Frontal cortex (tissue), 4 donors: Measurements from ENCODE around the gene GAK. TPM values are rescaled to one million over a fixed set of nuclear protein-coding genes. Genes with fewer than 3 reads are reported as not detected.

Experiments
- DNase-seq, 2 donors: peaks; one replicate each; pipeline ENCODE4 v3.0.0; 2012; ENCODE audit warnings: low spot score in 2 of 2
- FAIRE-seq: peaks from 2 replicates; lab custom pipeline; 2012; peaks lifted over from hg19 to GRCh38; lab: Jason Lieb, UNC
- total RNA-seq: library from RNA; depleted of rRNA; stranded (reverse); fragments of >200 nt; gene quantifications from one replicate; pipeline ENCODE4 v1.2.3, GENCODE V29; 2014
- donor health status: control.
- donor health status: control.
- donor health status: control.

Gene GAK
- total RNA-seq, 1 donor from 2014 or later: 38.3 TPM

DNA sequence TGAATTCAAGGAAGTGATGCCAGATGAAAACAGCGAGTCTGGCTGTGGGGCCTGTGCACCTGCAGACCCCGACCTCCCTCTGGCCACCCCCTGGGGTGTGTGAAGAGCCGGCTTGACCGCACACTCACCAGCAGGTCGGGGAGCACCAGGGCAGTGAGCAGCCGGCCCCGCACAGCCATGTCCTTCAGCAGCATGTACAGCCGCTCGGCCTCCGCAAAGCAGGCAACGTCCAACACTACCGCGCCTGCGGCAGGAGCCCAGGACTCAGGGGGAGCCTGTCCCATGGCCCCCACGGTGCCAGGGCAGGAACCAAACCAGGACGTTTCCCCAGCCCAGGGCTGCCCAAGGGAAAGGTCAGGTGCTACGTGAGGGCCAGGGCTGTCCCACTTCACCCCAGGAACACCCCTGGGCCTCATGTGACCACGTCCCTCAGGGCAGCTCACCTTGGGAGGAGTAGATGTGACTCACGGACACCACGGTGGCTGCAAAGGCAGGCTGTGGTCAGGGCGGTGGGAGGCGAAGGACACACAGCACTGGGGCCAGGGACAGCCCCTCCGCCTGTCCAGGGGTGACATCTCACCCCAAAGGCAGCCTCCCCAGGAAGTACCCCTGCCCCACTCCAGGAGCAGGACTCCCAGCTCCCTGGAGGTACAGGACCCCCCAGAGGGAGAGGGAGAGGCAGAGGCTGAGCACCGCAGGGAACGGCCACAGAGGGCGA lies 33.1 kb upstream of the GAK start:
- FAIRE-seq (no peak), DNase-seq (no peak)

DNA sequence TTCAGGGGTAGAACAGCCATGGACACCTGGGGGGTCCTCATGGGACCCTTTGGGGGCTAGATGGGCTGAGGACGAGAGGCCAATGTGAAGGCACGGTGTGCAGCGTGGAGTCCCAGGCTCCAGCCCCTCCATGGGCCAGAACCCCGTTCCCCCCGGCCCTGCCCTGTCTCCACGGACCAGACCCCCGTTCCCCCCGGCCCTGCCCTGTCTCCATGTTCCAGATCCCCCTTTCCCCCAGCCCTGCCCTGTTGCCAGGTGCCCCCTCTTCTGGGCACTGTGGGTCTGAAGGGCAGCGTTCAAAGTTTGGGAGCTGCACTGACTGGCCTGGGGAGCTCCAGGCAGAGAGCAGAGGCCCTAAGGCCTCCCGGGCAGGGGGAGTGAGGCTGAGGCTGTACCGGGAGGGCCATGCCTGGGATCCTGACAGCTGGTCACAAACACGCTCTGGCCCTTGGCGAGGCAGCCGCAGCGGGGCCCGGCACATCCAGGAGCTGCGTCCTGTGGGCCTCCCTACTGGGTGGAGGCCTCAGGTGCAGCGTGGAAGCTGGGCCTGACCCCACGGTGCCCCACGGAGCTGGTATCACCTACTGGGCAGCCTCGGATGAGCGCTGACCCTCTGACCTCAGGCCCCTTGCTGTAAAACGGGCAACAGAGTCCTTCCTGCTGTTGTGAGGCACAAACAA lies 32.4 kb upstream of the GAK start:
- DNase-seq: no peak
- FAIRE-seq: no peak

DNA sequence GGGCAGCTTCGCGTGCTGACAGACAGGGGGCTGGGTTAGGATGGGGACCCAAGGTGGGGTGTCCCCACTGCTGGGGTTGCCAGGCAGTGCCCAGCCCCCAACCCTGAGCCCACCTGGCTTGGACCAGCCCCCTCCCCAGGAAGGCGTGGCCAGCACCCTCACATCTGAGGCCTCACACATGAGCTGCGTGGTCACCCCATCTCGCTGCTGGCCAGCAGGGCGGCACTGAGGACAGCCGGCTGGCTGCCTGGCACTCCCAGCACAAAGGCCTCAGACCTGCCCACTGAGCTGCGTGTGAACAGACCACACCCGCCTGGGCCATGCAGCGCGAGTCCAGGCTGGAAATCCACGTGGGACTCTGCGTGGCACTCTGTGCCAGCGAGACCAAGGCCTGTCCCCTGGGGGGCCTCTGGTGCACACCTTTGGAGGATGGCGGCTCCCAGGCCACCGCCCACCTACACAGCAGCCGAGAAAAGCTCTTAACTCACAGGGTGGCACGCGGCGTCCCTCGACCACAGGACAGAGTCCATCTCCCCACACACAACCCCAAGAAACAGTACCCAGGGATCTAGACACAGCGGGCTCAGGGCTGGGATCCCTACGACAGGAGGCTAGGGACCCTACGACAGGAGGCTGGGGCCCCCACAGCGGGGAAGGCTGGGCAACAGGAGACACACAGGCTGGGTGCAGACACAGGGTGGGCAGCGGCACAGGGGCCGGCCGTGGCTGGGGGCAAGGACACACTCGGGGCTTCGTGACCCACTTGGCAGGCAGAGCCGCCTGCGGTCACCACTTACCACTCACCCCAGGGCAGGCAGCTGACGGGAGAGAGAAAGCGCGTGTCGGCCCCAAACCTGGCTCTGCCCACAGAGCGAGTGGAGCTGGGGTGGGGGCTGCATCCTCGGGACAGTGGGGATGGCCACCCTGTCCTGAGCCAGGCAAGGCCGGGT lies 31.4 kb upstream of the GAK start:
- FAIRE-seq: no peak

DNA sequence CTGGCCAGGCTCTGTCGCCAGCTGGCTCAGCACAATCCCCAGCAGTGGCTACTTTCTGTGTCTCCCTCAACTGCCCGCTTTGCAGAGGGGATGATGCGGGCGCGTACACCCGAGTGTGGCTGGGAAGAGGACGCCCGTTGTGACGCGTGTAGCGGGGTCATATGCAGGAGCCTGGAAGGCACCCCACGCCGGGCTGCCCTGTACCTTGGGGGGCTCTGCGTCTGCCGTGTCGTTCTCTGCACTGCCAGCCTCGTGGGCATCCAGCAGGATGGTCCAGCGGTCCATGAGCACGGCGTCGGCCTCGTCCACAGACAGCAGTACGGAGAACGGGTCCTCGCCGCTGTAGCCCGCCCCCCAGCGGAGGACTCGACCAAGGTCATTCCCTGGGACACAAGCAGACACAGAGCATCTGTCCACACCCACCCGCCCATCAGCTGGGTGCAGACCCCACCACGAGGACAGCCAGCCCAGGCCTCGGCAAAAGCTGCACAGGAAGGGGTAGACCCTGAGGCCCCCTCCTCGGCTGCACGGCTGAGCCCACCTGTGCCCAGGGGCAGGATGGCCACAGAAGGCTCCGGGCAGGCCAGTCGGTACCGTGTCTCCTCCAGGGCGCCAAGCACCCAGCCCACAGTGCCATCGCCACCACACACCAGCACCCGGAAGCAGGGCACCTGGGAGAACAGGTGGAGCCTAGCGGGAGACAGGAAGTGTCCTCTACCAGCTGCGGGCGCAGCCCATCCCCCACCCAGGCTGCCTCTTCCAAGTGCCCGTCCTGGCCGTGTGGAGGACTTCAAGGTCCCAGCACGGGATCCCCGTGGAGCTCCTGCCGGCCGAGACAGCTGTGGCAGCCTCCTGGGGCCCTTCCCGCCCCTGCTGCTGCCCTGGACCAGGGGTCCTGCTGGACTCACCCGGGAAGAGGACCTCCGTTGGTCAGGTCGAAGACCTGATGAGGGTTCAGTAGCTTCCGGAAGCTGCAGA lies 30.4 kb upstream of the GAK start:
- FAIRE-seq (no peak), DNase-seq (no peak)

More for the DNA sequence above, 31.4 kb upstream of the GAK start:
- no peak for DNase-seq

DNA sequence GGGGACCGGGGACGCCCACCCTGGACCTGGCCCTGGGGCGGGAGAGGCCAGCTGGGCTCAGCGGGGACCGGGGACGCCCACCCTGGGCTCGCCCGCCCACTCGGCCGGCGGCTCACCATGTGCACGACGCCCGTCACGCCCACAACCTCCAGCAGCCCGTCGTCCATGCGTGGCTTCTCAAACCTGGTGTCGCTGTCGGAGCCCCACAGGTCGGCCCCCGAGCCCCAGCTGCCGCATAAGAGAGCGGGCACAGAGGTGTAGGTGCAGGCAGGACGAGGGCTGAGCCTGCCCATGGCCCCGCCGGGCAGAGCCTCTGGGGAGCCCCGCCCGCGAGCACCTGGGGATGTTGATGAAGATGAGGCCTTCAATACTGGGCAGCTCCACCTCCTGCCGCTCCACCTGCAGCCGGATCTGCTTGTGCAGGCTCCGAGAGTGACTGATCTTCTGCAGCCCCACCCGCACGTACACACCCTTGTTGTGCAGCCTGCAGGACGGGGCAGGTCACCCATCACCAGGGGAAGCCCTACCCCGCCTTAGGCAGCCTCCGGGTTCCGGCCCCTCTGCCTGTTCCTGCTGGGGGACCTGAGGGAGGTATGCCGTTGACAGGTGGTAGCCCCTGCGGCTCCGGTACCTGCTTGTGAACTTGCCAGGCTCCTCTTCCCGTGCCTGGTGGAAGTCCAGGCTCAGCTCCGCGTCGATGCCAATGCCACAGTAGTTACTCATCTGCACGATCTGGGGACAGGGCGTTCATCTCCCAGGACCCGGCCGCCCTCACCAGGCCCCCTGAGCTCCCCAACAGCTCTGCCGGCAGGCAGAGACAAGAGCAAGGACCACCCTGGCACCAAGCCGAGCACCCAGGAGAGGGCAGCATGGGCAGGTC lies 29.5 kb upstream of the GAK start:
- no peak for FAIRE-seq

DNA sequence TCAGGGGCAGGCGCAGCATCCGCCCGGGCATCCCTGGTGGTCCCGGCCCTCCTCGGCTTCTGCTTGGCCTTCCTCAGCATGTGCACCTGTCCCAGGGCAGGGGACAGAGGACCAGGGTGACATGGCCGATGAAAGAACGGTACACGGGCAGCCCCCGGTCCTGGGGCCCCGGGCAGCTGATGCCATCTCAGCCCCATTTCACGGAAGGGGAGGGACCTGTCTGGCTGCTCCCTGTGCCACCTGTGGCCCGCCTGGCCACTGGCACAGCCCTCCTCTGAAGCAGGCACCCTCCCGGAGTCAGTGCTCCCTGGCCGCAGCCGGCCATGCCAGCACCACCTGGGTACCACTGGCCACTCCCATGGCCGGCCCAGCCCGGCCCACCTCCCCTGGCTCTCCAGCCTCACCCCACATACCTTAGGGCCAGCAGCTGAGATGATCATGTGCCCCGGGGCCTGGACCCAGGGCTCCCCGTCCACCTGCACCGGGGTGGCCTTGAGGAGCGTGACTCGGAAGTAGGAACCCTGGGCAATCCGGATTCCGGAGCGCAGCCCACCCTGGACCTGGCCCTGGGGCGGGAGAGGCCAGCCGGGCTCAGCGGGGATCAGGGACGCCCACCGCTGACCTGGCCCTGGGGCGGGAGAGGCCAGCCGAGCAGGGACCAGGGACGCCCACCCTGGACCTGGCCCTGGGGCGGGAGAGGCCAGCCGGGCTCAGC lies 28.7 kb upstream of the GAK start:
- DNase-seq (no peak), FAIRE-seq (no peak)

More for the DNA sequence above, 29.5 kb upstream of the GAK start:
- no peak for DNase-seq

DNA sequence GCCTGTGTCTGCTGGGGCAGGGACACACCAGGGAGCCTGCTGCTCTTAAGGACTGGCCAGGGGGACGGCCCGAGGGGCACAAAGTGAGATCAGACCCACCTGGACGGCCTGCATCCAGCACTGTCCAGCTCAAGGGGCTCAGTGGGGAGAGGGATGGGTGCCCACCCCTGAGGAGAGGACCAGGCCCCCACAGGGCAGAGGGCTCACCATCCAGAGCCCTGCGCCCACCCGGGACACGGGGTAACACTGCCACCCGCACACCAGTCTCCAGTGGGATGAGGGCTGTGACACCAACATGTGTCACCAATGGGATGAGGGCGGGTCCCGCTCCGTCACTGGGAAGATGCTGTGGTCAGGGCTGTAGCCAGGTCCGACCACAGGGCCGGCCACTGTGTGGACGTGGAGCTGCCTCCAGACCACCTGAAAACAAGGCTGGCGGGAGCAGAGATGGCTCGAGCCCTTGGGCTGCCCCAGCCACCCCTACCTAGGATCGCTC lies 28.1 kb upstream of the GAK start:
- DNase-seq (no peak), FAIRE-seq (no peak)

DNA sequence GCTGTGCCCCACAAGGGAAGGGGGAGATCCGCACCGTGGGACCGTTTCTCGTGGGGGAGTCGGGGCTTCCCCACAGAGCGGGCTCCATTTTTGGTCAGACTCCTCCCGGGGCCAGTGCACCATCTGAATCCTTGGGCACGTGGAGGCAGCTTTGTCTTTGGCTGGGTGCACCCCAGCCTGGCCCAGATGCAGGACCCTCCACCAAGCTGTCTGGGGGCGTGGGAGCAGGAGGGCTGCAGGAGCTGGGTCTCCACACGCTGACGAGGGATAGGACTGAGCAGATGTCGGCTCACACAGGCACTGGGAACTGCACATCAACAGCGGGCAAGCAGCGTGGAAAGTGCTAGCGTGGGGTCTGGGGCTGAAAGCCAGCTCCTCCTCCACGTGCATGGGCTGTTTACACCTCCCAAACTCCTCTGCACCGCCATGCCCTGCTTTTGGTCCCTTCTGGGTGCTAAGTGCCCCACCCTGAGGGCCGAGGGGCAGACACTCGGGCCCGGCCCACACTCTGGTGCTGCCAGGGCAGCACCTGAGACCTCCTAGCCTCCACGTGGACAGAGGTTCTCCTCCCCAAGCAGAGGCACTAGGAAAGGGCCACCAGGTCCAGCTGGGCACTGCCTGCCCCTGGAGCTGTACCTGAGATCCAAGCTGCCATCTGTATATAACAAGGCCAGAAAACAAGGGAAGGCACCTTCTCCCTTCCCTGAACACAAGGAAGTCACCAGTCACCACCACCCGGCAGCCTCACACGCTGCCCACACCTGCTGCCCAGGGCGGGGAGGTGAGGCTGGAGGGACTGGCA lies 27.4 kb upstream of the GAK start:
- DNase-seq (no peak), FAIRE-seq (no peak)

DNA sequence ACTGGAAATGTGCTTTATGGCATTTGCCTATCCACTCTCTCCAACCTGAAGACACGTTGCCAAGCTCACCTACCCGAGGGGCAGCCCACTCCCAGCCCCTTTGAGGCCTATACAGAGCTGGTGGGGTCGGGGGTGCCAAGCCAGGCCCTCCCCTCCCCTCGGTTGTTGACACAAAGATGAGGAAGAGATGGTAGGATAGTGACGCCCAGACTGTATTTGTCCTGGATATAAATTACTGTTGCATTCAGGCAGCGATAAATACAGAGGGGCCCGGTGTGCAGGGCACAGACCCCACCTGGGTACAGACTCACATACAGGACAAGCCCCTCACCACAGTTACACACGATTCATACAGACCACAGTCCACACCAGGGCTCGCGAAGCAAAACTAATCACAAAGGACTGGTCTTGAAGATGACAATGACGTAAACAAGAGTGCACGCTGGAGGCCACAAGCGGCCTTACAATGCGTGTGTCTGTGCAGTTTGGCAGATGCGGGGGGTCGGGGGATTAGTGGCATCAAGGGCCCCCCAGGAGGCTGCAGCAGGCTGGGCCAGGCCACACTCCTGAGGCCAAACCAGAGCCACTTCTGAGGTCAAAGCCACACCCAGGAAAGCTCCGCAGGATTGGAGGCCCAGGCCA lies 26.7 kb upstream of the GAK start:
- FAIRE-seq (no peak), DNase-seq (no peak)

DNA sequence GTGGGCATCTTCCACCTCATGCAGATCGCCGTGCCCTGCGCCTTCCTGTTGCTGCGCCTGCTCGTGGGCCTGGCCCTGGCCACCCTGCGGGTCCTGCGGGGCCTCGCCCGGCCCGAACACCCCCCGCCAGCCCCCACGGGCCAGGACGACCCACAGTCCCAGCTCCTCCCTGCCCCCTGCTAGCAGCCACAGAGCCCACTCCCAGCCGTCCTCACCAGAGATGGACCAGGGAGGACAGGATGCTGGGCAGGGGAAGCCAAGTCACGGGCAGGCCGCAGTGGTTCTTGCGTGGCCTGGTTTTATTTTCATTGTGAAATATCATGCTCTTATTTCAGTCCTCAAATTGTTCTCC lies 26.2 kb upstream of the GAK start:
- FAIRE-seq (no peak), DNase-seq (no peak)

DNA sequence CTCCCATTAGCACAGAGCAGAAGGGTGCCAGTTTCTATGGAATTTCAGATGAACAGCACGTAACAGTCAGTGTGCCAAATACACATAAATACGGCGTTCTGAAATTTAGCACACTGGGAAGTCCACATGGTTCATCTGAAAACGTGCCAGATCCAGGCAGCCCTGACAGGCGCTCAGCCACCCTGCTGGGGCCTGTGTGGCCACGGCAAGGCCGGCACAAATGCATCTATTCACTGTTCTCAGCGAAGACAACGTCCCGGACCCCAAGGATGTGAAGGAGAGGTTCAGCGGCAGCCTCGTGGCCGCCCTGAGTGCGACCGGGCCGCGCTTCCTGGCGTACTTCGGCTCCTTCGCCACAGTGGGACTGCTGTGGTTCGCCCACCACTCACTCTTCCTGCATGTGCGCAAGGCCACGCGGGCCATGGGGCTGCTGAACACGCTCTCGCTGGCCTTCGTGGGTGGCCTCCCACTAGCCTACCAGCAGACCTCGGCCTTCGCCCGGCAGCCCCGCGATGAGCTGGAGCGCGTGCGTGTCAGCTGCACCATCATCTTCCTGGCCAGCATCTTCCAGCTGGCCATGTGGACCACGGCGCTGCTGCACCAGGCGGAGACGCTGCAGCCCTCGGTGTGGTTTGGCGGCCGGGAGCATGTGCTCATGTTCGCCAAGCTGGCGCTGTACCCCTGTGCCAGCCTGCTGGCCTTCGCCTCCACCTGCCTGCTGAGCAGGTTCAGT lies 25.6 kb upstream of the GAK start:
- no peak for FAIRE-seq

DNA sequence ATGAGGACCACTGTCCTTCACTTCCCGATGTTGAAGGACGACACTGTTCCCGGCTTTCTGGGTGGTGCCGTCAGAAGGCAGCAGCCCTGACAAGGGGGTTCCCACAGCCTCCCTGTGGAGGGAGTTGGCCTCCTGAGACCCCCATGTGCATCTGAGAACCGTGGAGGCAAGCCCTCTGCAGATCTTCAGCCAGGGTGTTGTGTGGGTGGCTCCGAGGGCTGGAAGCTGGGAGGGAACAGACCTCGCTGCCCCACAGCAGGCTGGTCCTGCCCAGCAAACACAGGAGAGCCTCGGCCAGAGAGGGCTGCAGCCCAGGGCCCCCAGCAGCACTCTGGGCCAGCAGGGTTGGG lies 25.1 kb upstream of the GAK start:
- no peak for DNase-seq
- FAIRE-seq: no peak

More for the DNA sequence above, 25.6 kb upstream of the GAK start:
- no peak for DNase-seq

DNA sequence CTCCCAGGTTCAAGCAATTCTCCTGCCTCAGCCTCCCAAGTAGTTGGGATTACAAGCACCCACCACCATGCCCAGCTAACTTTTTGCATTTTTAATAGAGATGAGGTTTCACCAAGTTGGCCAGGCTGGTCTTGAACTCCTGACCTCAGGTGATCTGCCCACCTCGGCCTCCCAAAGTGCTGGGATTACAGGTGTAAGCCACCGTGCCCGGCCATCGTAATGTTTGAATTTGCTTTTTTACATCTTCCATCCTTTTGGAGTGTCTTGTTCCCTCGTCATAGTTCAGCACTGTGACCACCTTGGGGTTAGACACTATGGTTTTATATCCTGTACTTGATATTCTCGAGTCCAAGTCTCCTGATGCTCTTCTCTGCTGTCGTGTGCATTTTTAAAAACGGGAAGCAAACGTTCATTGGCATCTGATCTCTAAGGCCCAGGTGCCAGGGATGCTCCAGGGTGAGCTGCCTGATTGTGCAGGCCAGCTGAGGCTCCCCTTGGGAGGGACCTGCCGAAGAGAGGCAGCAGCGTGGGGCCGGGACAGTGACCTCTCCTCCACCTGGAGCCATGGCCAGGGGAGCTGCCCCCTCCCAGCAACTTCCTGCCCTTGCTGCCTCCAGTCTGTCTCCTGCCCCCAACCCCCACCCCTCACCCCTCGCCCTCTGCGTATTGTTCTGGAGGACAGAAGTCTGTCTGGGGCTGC lies 24.6 kb upstream of the GAK start:
- no peak for FAIRE-seq
- DNase-seq: no peak

DNA sequence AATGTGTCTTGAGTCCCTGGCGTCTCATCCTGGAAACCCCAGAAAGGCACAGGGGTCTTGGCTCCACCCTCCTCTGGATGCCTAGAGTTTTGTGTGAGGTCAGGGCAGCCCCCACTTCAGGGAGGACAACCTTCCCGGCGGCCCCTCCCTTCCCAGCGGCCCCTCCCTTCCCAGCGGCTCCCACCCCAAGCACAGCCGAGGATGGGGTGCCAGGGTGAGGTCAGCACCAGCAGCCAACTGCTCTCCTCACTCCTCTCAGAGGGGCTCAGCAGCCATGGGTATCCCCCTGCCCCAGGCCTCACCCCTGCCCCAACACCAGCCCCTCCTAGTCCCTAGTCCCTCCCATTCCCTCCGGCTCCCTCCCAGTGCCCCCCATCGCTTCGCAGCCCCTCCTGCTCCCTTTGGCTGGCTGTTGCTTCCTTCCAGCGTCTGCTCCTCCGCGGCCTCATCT lies 23.8 kb upstream of the GAK start:
- FAIRE-seq: no peak
- no peak for DNase-seq
